Neural cell (in vitro differentiated cells): Measurements from ENCODE around the gene EP400. TPM values are rescaled to one million over a fixed set of nuclear protein-coding genes. Genes with fewer than 3 reads are reported as not detected.

Experiments used
- H2AFZ ChIP-seq: fragments of 200-600, 300-800 bp; sonication (generic), shearing (Covaris generic); 2 replicates; pipeline ENCODE4 v1.6.0; 2014; ENCODE audit warnings: low read depth, mild to moderate bottlenecking, antibody characterized with exemption, low read length, moderate library complexity
- H3F3A ChIP-seq: fragments of 200-600 bp; shearing (Covaris generic); 2 replicates; pipeline ENCODE4 v1.6.1; 2016; ENCODE audit warnings: mild to moderate bottlenecking, moderate library complexity, mixed read lengths, antibody characterized with exemption, low read length; ENCODE audit not compliant: insufficient read depth, poor library complexity, severe bottlenecking
- H3K27ac ChIP-seq: fragments of 200-600, 300-800 bp; sonication (generic), shearing (Covaris generic); 2 replicates; pipeline ENCODE4 v1.5.1; 2014; ENCODE audit warnings: mild to moderate bottlenecking, low read length, moderate library complexity
- H3K27me3 ChIP-seq: fragments of 300-800, 200-600 bp; sonication (generic), shearing (Covaris generic); 2 replicates; pipeline ENCODE4 v1.6.0; 2014; ENCODE audit warnings: mild to moderate bottlenecking, low read depth, low read length, moderate library complexity; ENCODE audit not compliant: insufficient read depth
- H3K36me3 ChIP-seq: fragments of 300-800, 200-600 bp; sonication (generic), shearing (Covaris generic); 2 replicates; pipeline ENCODE4 v1.5.1; 2014; ENCODE audit warnings: mild to moderate bottlenecking, antibody characterized with exemption, low read length, moderate library complexity; ENCODE audit not compliant: insufficient read depth
- H3K4me2 ChIP-seq: fragments of 300-800, 200-600 bp; sonication (generic), shearing (Covaris generic); 2 replicates; pipeline ENCODE4 v1.6.0; 2014; ENCODE audit warnings: mild to moderate bottlenecking, low read length
- H3K4me3 ChIP-seq: fragments of 300-800, 200-600 bp; sonication (generic), shearing (Covaris generic); 2 replicates; pipeline ENCODE4 v1.5.1; 2014; ENCODE audit warnings: mild to moderate bottlenecking, low read length, moderate library complexity
- H3K79me2 ChIP-seq: fragments of 200-600 bp; shearing (Covaris generic); replicated peaks from 2 replicates; pipeline ENCODE4 v1.6.0; 2014; ENCODE audit warnings: mild to moderate bottlenecking, low read length, moderate library complexity; ENCODE audit not compliant: insufficient read depth
- H3K9ac ChIP-seq: fragments of 300-800, 200-600 bp; sonication (generic), shearing (Covaris generic); 2 replicates; pipeline ENCODE4 v1.6.1; 2016; ENCODE audit warnings: mild to moderate bottlenecking, low read length, mixed read lengths
- H3K9me2 ChIP-seq: fragments of 200-600 bp; shearing (Covaris generic); 2 replicates; pipeline ENCODE4 v1.6.1; 2016; ENCODE audit warnings: mild to moderate bottlenecking, low read length, mixed read lengths; ENCODE audit not compliant: insufficient read depth
- H3K9me3 ChIP-seq: fragments of 200-600, 300-800 bp; sonication (generic), shearing (Covaris generic); 2 replicates; pipeline ENCODE4 v1.6.1; 2016; ENCODE audit warnings: mild to moderate bottlenecking, mixed run types, low read length, moderate library complexity, mixed read lengths
- H4K20me1 ChIP-seq: fragments of 200-600 bp; shearing (Covaris generic); 2 replicates; pipeline ENCODE4 v1.6.1; 2016; ENCODE audit warnings: mild to moderate bottlenecking, mixed run types; ENCODE audit not compliant: insufficient read depth
- EP300 ChIP-seq: fragments of 450-650 bp; conservative IDR thresholded peaks from 2 replicates; pipeline ENCODE4 v1.6.1; 2014; ENCODE audit warnings: antibody characterized with exemption, mild to moderate bottlenecking, moderate library complexity; ENCODE audit not compliant: poor library complexity, severe bottlenecking
- MXI1 ChIP-seq: fragments of 450-650 bp; conservative IDR thresholded peaks from 2 replicates; pipeline ENCODE4 v1.6.1; 2014; ENCODE audit warnings: antibody characterized with exemption, mild to moderate bottlenecking; ENCODE audit not compliant: poor library complexity, severe bottlenecking
- POLR2AphosphoS5 ChIP-seq: IDR thresholded peaks from 2 replicates; pipeline ENCODE4 v1.6.1; 2012
- RAD21 ChIP-seq: fragments of 450-650 bp; conservative IDR thresholded peaks from 2 replicates; pipeline ENCODE4 v1.6.1; 2014; ENCODE audit warnings: antibody characterized with exemption, mild to moderate bottlenecking, moderate library complexity
- SMC3 ChIP-seq: fragments of 450-650 bp; conservative IDR thresholded peaks from 2 replicates; pipeline ENCODE4 v1.6.1; 2014; ENCODE audit warnings: antibody characterized with exemption, mild to moderate bottlenecking, moderate library complexity; ENCODE audit not compliant: poor library complexity
- TAF1 ChIP-seq: IDR thresholded peaks from 2 replicates; pipeline ENCODE4 v1.6.1; 2012; ENCODE audit warnings: low read depth
- polyA plus RNA-seq: library from polyadenylated mRNA; depleted of rRNA; stranded (reverse); fragments of >200 nt; gene quantifications from 2 replicates; pipeline ENCODE4 v1.2.3, GENCODE V29; 2014
- TF ChIP-seq, protein P1 (sequence below): IDR thresholded peaks from 2 replicates; pipeline ENCODE4 v1.6.1; 2012; ENCODE audit warnings: borderline replicate concordance

EP400 gene
- polyA plus RNA-seq, 1 donor from 2014 or later = 19.4 TPM

DNA sequence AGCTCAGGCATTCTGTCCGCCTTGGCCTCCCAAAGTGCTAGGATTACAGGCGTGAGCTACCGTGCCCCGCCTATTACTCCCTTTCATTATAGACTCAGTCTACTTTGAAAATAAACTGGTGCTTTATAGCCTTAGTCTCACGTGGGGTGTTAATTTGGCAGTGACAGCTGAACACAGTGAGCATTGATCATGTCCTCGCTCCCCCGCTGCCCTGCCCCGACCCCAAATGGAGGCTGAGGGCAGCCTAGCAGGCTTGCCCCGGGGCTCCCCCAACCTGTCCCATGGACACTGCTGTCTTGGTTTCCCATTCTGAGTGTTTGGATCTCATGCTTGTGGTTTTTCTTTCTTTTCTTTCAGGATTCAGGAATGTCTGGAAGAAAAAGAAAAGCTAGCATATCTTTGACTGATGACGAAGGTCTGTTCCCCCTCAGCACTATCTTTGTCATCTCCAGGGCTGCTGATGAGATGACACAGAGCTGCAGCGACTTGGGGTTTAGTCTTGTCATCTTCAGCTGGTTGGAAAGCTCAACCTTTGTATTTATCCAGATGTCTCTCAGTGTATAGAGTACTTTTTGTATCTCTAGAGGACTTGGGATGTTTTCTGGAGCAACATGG is 42.2 kb downstream of the EP400 start:
- Histone ChIP-seq H4K20me1 (no peaks in the 10 kb centered on the region), H3K4me2 (no peak overlapping the region), H3K9me3 (no peaks in the 10 kb centered on the region), H3K9ac (no peak overlapping the region), H2AFZ (no peak overlapping the region), H3K27me3 (no peaks in the 10 kb centered on the region), H3K36me3 (peaks cover 2% of the 10 kb centered on the region), H3K79me2 (no peaks in the 10 kb centered on the region), H3K9me2 (no peaks in the 10 kb centered on the region), H3K27ac (no peak overlapping the region), H3K4me3 (no peak overlapping the region), H3F3A (no peaks in the 10 kb centered on the region)
- TF ChIP-seq, protein P1, sequence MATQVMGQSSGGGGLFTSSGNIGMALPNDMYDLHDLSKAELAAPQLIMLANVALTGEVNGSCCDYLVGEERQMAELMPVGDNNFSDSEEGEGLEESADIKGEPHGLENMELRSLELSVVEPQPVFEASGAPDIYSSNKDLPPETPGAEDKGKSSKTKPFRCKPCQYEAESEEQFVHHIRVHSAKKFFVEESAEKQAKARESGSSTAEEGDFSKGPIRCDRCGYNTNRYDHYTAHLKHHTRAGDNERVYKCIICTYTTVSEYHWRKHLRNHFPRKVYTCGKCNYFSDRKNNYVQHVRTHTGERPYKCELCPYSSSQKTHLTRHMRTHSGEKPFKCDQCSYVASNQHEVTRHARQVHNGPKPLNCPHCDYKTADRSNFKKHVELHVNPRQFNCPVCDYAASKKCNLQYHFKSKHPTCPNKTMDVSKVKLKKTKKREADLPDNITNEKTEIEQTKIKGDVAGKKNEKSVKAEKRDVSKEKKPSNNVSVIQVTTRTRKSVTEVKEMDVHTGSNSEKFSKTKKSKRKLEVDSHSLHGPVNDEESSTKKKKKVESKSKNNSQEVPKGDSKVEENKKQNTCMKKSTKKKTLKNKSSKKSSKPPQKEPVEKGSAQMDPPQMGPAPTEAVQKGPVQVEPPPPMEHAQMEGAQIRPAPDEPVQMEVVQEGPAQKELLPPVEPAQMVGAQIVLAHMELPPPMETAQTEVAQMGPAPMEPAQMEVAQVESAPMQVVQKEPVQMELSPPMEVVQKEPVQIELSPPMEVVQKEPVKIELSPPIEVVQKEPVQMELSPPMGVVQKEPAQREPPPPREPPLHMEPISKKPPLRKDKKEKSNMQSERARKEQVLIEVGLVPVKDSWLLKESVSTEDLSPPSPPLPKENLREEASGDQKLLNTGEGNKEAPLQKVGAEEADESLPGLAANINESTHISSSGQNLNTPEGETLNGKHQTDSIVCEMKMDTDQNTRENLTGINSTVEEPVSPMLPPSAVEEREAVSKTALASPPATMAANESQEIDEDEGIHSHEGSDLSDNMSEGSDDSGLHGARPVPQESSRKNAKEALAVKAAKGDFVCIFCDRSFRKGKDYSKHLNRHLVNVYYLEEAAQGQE = no peak

DNA sequence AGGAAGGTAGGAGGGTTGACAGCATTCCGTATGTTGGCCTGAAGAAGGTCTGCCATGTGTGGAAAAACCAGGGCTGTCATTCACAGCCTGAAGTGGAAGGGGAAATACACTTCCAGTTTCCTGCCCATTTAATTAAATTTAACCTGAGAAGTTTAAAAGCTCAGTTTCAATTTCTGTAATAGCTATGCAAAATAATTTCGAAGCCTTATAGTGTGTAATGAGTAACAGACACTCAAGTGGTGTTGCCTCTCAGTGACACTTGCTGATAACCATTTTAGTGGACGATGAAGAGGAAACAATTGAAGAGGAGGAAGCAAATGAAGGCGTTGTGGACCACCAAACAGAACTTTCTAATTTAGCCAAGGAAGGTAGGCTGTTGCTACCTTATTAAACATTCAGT is 44.8 kb downstream of the EP400 start:
- H3F3A ChIP-seq = no peaks in the 10 kb centered on the region
- no peaks in the 10 kb centered on the region for H3K36me3 ChIP-seq

More for the DNA sequence above, 44.8 kb downstream of the EP400 start:
- H3K9me2 ChIP-seq = no peaks in the 10 kb centered on the region
- no peaks in the 10 kb centered on the region for H3K9me3 ChIP-seq
- no peak for TF ChIP-seq RAD21
- no peak for TF ChIP-seq EP300
- no peak for TF ChIP-seq TAF1
- no peak for TF ChIP-seq POLR2AphosphoS5
- no peak for TF ChIP-seq SMC3
- no peak for TF ChIP-seq MXI1
- TF ChIP-seq, protein P1 = no peak
- H3K4me3 ChIP-seq = no peak overlapping the region
- H3K79me2 ChIP-seq = no peaks in the 10 kb centered on the region
- H3K27me3 ChIP-seq = no peaks in the 10 kb centered on the region
- H3K27ac ChIP-seq = no peak overlapping the region
- H3K9ac ChIP-seq = no peak overlapping the region
- no peaks in the 10 kb centered on the region for H4K20me1 ChIP-seq
- no peak overlapping the region for H2AFZ ChIP-seq
- no peak overlapping the region for H3K4me2 ChIP-seq
